ENCODE measurements around the gene MPLKIP.
A peak's percentile ranks its signal among the peaks of the same experiment; 100 is the strongest.
"Not testable (repeated sequence)": the region's sequence is repeated elsewhere in the genome, so short reads cannot be mapped to it uniquely, and the experiment has no call there.

Gene MPLKIP

DNA sequence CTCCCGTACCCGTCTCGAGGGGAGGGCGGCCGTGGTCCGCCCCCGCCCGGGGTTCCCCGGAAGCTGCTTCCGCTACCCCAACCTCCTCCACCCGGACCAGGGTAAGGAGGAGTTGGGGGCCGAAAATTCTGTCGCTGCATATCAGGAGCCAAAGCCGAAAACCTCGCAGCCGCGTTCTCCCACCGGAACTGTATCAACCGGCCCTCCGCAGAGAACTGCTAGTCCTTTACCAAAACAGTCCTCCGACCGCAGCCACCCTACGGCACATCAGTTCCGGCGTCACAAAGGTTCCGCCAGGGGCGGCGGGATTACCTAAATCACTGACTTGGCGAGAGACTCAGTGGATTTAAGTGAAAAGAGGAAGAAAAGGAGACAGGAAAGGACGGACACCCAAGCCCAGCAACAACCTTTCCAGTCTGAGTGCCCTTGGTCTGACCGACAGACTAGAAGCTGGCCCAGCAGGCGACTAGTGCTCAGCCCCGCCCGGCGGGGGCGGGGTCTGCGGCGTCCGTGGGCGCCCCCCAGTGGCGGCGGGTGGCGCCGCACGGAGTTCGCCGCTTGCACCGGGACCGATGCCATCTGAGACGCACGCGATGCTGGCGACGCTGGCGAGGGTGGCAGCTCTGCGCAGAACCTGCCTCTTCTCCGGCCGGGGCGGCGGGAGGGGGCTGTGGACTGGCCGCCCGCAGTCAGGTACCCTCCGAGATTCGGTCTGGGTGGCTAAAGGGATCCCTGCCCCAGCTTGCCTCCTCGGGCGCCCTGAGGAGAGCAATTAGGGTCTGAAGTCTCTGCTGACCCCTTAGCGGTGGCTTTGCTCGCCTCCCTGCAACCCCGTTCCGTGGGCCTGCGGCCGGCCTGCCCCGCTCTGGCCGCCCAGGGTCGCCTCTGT, at the start of gene MPLKIP, which contains the start of gene SUGCT:
Gene MPLKIP (minus strand): TSS at position 195 of the 889 bp plus-strand sequence. CDS start 55 bp downstream, at position 140.
Gene SUGCT (plus strand): TSS at position 578 of the 889 bp plus-strand sequence.
- DNase-seq, result peak; percentile 81

DNA sequence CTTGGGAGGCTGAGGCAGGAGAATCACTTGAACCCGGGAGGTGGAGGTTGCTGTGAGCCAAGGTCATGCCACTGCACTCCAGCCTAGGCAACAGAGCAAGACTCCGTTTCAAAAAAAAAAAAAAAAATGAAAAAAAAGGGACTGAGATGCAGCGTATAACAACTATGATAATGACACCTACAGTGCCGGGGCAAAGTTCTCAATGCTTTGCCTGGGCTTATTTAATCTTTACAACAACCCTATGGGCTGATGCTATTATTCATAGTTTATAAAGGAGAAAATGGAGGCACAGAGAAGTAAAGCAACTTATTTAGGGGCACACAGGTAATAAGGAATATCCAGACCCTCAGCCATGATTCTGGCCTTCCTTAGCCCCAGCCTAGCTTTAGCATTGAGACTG, 48.0 kb upstream of the MPLKIP start:
- no peak for DNase-seq

DNA sequence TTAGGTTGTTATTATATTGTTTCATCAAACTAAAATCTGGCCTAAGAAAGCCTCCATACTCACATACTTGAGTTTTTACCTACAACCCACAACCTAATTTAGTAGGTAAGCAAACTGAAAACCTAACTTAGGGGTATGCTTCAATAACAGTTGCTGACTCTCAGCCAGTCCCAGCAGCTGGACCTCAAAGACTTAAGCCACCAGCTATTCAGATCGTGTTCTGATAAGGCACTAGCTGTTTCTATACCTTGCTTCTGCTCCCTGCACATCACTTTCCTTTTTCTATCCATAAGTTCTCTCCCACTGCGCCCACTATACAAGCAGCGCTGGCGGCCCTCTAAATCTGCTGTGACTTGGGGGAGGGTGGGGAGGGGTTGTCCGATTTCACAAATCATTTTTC, 42.6 kb upstream of the MPLKIP start:
- no peak for DNase-seq

DNA sequence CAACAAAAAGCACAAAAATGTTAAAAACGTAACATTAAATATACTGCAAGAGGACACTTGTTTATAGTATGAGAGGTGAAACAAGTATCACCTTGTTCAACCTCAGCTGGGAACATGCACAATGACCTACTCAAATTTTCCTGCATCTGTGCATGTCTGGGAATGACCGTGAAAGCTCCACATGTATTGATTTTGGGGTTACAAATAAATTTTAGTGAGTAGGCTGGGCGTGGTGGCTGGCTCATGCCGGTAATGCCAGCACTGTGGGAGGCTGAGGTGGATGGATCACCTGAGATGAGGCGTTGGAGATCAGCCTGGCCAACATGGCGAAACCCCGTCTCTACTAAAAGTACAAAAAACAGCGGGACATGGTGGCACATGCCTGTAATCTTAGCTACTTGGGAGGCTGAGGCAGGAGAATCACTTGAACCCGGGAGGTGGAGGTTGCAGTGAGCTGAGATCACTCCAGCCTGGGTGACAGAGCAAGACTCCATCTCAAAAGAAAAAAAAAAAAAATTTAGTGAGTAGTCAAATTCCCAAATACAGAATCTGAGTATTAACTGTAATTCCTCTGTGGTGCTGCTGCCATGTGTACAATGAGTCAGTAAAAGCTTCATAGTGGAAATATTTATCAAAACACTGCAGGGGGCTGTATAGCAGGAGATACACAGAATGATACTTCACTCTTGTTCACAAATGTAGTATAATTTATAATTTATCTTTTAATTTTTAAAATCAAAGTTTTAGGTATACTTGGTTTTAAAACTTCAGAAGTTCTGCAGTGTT, 41.5 kb upstream of the MPLKIP start:
- DNase-seq, result no peak

DNA sequence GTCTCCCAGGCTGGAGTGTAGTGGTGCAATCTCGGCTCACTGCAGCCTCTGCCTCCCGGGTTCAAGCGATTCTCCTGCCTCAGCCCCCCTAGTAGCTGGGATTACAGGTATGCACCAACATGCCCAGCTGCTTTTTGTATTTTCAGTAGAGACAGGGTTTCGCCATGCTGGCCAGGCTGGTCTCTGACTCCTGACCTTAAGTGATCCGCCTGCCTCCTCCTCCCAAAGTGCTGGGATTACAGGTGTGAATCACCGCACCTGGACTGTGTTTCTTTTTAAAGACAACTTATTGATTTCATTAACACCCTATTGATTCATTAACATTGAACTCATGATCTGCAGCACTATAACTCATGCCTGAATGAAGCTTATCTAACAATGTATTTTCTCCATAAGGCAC, 40.8 kb upstream of the MPLKIP start:
- DNase-seq, result not testable (repeated sequence)

DNA sequence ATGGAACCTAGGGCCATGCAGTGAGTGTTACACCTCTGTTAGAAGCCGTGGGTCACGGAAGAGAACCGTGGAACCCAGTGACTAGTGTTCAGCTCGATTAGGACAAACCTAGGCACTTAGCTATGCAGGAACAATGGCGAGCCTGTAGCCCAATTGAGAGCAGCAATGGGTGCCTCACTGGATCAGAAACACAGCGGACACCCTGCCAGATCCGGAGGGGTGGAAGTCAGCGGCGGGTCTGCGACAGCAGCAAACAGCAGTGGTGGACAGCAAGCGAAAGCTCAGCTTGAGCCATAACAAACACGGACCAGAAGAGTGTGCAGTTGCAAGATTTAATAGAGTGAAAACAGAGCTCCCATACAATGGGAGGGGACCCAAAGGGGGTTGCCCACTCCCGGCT, 38.7 kb upstream of the MPLKIP start:
- DNase-seq, result not testable (repeated sequence)

DNA sequence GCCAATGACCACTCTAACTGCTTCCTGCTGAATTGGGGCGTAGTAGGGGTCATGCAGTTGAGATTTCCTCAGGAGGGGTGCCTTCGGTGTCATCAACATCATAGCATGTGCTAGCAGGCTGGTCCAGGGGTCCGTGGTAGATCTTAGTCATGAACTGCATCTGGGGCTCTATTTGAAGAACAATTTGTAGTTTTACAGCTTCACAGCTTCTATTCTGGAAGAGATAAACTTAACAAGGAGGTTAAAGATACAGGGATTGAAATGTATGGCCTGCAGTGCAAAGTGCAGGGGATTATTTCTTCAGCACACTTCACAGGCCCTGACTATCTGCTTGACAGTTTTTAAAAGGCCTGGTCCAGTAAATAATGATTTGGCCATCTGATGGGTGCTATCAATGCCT, 33.8 kb upstream of the MPLKIP start:
- DNase-seq, result not testable (repeated sequence)

DNA sequence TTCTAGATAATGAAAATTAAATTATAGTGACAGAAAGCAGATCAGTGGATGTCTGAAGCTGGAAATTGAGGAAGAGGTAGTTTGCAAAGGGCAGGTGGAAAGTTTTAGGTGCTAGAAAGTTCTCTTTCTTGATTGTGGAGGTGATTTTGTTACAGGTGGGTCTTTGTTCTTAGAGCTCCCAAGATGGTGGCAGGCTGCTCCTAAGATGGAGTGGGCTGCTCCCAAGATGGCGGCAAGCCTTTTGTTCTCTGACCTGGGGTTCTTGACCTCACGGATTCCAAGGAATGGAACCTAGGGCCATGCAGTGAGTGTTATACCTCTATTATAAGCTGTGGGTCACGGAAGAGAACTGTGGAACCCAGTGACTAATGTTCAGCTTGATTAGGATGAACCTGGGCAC, 32.9 kb upstream of the MPLKIP start:
- DNase-seq, result no peak

DNA sequence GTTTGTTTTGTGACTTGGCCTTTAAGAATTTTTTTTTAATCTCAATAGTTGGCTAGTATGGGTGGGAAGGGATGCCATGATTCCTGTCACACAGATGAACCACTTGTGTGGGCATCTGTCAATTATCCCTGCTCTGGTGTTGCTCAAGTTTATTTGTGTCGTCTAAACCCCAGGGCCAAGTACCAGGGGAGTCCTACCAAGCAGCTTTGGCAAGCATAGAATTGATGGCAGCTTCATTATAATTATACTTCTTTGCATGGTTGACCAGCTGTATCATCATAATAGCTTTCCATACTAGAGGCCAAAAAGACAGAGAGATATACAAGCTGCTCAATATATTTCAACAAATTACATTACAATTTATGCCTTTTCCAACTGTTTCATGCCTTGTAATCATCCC, 30.8 kb upstream of the MPLKIP start:
- DNase-seq, result no peak

DNA sequence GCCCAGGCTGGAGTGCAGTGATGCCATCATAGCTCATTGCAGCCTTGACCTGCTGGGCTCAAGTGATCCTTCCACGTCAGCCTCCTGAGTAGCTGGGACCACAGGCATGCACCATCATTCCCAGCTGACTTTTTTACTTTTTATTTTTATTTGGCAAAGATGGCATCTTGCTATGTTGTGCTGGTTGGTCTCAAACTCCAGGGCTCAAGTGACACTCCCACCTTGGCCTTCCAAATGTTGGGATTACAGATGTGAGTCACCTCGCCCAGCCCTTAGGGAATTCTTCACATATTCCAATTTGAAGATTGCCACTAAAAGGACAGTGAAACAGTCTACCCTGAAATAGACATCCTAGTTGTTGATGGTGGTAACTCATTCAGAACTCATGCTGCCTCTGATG, 28.1 kb upstream of the MPLKIP start:
- DNase-seq, result no peak

DNA sequence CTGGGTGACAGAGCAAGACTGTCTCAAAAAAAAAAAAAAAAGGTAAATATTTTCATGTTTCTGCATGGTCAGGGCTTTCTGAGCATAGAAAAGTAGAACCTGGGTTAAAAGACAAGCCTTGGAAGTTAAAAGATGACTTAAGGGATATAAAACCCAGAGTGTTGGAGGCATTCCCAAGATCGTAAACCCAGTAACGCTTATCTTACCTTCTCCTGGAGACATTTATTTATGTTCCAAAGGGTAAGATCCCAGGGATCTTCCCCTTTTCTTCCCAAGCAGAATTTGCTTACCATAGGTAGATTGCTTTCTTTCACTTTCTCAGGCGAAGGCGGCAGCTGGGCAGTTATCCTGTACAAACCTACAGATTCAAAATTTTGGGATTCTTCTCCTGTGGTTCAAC, 22.6 kb upstream of the MPLKIP start:
- DNase-seq, result no peak

DNA sequence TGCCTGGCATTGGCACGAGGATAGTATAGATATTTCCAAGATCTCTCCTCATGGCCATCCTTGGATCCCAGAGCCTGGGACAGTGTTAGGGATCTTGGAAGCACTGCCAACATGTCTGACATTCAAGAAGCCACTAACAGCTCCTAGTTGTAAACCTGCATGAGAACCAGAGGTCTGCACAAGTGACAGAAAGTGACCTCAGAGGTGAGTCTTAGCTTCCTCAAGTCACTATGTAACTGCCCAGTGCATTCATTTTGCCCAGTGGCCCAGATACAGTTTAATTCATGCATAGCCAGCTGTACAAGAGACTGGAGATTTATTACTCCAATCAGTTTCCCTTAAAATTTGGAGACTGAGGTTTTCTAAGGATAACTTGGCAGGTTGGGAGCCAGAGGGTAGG, 17.1 kb upstream of the MPLKIP start:
- DNase-seq, result no peak

DNA sequence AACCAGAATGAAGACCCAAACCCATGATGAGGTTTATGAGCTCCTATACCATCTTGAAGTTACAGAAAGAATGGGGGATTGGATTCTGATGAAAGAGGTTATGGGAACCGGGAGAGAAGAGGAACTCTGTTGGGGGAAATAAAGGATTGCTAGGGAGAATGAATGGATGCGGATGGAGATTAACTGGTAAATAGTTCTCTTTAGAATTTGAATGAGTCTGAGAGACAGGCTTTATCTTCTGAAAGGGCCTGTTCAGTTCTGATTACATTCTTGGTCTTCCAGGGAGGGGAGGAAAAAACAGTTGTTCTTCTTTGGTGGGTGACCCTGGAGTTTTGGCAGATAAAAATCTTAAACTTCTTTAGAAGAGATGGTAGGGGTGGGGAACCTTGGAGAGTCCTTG, 14.2 kb upstream of the MPLKIP start:
- DNase-seq, result no peak

DNA sequence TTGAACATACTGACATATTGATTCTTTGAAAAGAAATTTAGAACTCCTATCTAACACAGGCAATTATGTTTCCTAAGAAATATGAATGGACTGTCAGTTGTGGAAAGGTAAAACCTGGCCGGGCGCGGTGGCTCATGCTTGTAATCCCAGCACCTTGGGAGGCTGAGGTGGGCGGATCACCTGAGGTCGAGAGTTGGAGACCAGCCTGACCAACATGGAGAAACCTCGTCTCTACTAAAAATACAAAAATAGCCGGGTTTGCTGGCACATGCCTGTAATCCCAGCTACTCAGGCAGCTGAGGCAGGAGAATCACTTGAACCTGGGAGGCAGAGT, 13.8 kb upstream of the MPLKIP start:
- DNase-seq, result not testable (repeated sequence)

DNA sequence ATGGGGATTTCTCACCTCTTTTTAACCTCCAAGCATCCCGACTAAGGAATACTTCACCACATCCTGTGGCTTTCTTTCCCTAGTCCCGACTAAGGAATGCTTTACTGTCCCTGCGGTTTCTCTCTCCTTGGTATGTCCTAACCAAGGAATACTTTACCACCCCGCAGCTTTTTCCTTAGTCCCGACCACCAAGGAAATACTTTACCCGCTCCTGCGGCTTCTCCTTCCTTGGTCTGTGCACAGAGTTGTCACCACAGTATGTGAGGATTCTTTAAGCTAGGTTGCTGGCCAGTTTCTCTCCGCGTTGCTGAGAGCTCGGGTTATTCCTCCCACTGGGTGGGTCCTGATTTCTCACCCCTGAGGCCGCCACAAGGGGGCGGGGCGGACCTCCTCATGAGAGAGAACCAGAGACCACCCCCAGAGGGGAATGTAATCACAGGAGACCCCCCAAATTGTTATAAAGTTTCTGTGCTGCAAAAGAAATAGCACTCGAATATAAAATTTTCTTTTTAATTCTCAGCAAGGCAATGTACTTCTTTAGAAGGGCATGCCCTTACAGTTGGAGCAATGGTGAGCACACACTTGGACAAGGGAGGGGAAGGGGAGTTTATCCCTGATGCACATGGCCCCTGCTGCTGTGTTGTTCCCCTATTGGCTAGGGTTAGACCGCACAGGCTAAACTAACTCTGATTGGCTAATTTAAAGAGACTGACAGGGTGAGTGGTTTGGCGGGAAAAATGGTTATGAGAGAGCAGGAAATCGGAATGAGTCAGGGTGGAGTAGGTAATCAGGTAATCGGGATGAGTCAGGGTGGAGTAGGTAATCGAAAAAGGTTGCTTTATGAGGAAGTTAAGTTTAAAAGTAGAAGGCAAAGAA, 13.2 kb upstream of the MPLKIP start:
- no peak for DNase-seq

DNA sequence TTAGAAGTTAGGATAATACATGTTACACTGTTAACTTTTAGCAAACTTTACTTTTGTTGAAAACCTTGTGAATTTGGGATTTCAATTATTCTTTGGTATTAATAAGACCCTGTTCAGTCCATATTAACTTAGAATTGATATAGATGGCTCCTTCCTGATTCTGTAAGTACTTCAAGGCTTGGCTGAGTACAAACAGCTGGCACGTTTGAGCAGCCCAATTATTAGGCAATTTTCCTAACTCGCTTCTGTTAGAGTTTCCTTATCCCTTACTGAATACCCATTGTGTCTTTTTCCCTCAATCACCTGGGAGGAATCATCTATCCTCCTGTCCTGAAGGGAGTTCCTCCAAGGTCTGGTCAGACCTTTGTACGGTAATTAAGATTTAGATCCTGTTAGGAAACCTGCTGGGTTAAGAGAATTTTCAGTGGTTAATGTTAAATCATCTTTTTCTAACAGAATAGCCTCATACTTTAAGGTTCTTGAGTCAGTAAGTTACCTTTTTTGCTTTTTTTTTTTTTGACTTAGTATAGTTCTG, 11.2 kb upstream of the MPLKIP start:
- not testable (repeated sequence) for DNase-seq

DNA sequence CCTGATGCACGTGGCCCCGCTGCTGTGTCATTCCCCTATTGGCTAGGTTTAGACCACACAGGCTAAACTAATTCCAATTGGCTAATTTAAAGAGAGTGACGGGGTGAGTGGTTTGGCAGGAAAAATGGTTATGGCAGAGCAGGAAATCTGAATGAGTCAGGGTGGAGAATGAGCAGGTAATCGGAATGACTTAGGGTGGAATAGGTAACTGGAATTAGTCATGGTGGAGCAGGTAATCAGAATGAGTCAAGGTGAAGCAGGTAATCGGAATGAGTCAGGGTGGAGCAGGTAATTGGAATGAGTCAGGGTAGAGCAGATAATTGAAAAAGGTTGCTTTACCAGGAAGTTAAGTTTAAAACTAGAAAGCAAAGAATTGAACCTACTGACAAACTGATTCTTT, 7.5 kb upstream of the MPLKIP start:
- not testable (repeated sequence) for DNase-seq

DNA sequence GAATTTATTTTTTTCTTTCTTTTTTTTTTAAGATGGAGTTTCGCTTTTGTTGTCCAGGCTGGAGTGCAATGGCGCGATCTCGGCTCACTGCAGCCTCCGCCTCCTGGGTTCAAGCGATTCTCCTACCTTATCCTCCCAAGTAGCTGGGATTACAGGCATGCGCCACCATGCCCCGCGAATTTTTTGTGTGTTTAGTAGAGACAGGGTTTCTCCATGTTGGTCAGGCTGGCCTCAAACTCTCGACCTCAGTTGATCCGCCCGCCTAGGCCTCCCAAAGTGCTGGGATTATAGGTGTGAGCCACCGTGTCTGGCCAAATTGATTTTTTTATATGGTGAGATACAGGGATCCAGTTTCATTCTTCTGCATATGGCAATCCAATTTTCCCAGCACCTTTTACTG, 5.5 kb upstream of the MPLKIP start:
- not testable (repeated sequence) for DNase-seq

DNA sequence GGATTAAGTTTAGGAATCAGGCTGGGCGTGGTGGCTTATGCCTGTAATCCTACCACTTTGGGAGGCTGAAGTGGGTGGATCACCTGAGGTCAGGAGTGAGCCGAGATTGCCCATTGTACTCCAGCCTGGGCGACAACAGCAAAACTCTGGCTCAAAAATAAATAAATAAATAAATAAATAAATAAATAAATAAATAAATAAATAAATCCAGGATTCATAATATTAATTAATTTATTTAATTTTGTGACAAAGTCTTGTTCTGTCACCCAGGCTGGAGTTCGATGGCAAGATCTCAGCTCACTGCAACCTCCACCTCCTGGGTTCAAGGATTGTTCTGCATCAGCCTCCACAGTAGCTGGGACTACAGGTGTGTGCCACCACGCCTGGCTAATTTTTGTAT, 4.6 kb upstream of the MPLKIP start:
- DNase-seq, result no peak

DNA sequence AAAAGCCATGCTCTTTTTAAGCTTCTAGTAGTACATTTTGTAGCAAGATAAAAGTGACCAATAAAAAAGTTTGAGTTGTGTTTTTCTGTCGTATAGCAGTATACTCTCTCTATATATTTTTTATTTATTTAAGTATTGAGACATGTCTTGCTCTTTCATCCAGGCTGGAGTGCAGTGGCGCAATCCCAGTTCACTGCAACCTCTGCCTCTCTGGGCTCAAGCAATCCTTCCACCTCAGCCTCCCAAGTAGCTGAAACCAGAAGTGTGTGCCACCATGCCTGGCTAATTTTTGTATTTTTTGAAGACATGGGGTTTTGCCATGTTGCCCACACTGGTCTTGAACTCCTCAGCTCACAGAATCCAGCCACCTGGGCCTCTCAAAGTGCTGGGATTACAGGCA, 3.1 kb upstream of the MPLKIP start:
- no peak for DNase-seq

DNA sequence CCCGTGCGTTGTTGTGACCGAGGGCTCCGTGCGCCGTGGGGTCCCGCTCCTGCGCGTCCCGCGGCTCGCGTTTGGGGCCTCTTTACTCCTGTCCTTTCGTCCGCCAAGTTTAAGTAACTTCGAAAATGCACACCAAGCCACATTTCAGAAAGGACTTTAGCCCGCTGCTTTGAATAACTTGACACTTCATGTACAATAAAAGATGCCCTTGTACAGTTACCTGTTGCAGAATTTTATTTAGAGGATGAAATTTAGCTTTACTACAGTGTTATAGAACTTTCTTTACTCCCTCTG, 842 bp upstream of the MPLKIP start:
- no peak for DNase-seq

DNA sequence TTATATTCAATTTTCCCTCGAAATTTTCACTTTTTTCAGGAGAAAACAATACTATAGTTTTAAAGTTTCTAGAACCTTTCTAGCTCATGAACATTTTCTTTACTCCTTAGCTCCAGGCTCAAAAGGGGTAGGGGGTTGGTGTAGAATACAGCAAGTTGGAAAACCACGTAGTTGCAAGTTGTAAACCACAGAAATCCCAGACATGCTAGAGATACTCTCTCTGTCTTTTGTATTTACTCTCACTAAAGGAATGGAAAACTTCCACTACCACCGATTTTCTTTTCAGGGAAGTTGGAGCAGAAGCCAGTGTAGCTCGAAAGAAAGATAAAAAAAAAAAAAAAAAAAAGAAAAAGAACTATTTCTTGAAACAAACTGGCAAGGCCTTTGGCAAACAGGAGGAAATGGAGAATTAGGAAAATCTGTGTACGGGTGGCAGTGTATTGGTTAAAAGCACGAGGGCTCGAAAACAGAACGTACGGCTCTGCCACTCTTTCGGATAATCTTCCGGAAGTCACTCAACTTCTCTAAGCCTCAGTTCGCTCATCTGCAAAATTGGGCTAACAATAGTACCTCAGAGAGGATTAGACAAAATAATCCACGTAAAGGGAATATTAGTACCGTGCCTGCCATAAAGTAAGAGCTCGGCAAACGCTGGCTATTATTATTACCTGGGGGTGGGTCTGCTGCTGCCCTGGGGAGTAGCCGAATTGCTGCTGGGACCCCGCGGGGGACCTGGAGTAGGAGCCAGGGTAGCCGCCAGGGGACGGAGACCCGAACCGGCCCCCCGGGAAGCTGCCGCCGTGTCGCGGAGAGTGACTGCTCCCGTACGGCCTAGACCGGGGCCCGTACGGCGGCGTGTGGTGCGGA, 628 bp downstream of the MPLKIP start:
- DNase-seq, result no peak
